Stimulated activated naive CD4-positive, alpha-beta T cell (primary cell): ENCODE results near the gene TRPV4.
A peak's percentile ranks its signal among the peaks of the same experiment; 100 is the strongest.
"Not testable (repeated sequence)": the region's sequence is repeated elsewhere in the genome, so short reads cannot be mapped to it uniquely, and the experiment has no call there.

Source experiments
- DNase-seq, 6 experiments: peaks; one replicate each; lab custom pipeline; 2025; lab: John Stamatoyannopoulos, UW

TRPV4 gene

GRCh38 chr12:109833307-109834189, at the start of gene TRPV4:
Gene TRPV4 (minus strand): TSS chr12:109833398. CDS start chr12:109814796, 18,602 bp downstream.
- DNase-seq: no peak

- DNase-seq: no peak
Observed at GRCh38 chr12:109881752-109882151, 48.6 kb upstream of the TRPV4 start.

DNA sequence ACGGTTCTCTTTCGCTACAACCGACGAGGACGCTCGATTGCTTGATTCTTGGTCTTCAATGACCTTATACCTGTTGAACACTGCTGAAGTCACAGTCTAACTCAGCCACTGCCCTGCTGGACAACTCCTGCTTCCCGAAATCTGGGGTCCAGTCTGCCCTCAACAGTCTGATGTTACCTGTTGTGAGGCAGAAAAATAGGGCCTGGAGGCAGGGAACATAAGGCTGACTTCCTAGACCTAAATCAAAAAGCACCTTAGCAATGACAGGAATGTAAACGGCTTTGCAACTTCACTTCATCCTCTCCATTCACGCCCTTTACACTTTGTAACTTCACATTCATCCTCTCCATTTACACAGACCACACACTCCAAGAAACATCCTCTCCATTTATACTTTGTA, 47.7 kb upstream of the TRPV4 start:
- no peak for DNase-seq

- DNase-seq: peak; percentile 81 to 94 (median 86)
Observed at GRCh38 chr12:109880043-109880931, 47.1 kb upstream of the TRPV4 start, which contains the start of gene GLTP. Gene GLTP (minus strand): TSS chr12:109880541. CDS start chr12:109880374, 167 bp downstream.

DNA sequence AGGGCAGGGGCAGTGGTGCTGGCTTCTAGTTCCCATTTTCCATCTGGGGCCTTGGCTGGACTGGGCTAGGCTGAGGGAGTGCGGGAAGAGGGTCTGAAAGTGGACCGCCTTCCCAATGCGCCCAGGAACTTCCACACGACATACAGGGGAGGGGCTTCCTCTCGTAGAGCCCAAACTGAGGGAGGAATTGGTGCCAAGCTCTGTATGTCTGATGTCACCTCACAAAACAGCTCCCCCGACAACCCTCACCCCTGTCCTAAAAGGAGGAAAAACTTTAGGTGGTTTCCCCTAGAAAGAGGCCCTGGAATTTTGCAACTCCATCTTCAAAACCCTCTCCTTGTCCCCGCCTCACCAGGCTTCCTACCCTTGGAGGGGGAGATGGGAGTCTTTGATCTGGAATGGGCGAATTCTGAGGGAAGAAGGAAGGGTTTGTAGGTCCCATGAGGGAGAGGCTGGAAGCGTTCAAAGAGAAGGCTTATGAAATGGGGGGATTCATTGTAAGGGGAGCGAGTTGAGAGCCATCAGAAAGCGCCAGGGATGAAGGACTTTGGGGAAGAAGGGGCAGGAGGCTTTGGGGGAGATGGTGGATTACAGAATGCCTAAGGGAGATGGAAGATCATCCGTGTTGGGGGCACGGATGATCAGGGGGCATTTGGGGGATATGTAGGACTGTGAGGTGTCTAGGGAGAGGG, 46.3 kb upstream of the TRPV4 start:
- DNase-seq: peak in 3 of 6 experiments; percentile 3 to 25 (median 5)

- DNase-seq: no peak
Observed at GRCh38 chr12:109878749-109879148, 45.6 kb upstream of the TRPV4 start.

- DNase-seq: no peak
Observed at GRCh38 chr12:109878247-109878625, 45.0 kb upstream of the TRPV4 start.

- DNase-seq: no peak
Observed at GRCh38 chr12:109877504-109878246, 44.5 kb upstream of the TRPV4 start.

- no peak for DNase-seq
Observed at GRCh38 chr12:109876406-109876805, 43.2 kb upstream of the TRPV4 start.

GRCh38 chr12:109875572-109876131, 42.5 kb upstream of the TRPV4 start:
- no peak for DNase-seq

- DNase-seq: no peak
Observed at GRCh38 chr12:109873653-109874052, 40.5 kb upstream of the TRPV4 start.

DNA sequence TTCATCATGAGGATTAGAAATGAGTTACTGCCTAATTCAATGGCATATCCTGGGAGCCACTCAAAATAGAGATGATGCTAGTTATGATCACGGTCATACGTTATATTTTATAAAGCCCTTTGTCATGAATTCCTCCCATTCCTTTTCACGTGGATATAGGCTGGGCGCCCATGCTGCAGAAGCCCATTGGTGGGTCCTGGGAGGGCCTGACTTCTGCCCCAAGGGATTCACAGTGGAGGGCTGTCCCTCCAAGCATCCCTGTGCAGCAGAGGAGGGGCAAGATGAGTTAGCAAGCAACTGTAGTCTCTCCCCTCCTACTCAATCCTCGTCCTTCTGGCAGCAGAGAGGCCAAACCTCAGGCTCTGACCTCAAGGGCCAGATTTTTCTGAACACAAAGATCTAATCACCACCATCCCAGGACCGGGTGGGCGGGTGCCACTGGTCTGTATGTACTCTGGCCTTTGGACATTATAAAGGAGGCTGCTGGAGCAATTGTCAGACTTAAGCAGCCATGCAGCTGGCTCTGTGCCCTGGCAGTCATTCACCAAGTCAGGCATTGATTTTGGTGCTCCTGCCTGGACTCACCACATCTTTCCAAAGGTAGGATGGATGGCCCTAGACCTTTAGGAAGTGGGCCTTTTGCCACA, 38.6 kb upstream of the TRPV4 start:
- no peak for DNase-seq

DNA sequence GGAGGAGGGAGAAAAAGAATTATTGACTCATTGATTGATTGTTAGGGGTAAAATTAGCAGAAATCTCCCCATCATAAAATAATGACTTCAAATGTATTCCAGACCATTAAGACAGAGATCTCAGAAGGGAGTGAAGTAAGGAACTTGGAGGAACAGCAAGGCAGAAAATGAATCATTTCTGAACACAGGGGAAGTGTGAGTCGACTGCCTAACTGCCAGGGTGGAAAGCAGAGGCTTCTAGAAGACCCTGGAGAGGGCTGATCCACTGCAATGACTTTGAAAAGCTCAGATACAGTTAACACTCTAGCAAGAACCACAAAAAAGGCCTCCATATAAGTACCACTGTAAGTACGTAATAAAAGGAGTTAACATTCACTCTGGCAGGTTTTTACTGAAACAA, 37.5 kb upstream of the TRPV4 start:
- no peak for DNase-seq

DNA sequence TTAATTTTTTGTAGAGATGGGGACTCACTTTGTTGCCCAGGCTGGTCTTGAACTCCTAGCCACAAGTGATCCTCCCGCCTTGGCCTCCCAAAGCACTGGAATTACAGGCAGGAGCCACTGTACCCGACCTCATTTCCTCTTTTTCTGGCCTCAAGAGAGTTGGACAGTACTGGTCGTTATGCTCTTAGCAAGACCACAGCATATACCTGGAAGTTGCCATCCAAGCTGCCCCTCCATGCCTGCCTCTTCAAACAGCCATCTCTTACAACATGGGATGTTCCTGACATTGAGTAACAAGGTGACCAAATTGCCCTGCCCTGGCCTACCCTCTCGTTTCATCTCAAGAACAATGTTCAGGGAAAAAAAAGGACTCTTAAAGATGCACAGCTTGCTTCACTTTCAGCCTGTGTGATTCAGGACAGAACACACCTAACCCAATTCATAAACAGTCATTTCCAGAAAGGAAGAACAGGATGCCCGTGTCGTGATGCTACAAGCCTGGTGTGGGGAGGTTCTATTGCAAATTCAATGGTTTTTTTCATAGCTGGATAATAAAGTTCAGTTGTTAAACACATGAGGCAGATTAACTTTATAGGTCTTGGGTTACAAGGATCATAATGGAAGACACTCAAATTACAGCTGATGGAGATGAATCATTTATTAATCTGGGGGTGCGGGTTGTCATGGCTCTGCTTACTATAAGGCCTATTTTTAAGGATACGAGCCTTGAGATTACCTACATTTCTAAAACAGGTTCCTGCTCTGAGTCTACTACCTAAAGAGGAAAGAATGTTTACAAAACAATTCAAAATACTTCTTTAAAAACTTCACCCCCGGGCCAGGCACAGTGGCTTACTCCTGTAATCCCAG, 35.2 kb upstream of the TRPV4 start:
- no peak for DNase-seq

GRCh38 chr12:109864916-109865315, 31.7 kb upstream of the TRPV4 start:
- DNase-seq: no peak

DNA sequence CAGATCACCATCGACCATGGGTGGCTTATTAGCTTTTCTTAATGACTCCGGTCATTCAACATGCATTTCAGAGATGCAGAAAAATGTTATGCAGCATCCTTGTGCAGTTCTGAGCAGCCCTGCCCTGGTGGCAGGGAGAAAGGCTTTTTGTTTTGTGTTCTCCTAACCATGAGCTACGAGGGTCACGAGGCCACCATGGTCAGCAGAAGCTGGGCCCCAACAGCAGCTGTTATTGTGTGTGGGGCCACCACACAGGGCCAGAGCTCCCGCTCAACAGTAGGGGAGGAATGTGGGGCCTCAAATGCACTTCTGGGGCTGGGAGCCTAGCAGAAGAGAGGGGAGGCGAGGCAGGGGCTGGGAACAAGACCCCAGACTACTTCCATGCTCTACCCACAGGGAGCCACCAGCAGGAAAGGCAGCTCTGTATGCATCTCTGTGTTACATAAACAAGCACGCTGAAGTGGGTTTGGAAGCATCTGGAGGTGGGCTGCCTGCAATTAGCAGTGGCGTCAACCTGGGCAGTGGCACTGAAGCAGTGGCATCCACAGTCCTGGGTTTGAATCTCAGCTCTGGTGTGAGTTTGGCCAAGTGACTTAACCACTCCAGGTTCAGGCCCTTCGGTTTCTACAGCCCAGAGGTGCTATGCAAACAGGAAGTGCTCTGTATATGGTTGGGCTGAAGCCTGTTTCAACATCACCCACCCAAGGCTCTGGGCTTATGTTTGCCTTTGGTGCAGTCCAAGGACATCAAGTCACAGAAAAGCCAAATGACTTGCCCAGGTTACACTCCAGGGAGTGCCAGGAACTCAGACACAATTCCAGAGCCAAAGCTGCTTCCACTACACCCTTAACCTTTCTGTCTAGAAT, 30.9 kb upstream of the TRPV4 start:
- DNase-seq: no peak

DNA sequence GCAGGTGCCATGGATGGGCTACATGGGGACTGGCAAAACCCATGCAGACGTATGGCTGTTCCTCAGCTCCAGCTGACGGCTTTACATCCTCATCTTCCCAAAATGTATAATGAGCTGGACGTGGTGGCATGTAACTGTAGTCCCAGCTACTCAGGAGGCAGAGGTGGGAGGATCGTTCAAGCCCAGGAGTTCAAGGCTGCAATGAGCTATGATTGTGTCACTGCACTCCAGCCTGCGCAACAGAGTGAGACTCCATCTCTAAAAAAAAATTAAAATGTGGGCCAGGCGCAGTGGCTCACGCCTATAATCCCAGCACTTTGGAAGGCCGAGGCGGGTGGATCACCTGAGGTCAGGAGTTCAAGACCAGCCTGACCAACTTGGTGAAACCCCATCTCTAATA, 29.3 kb upstream of the TRPV4 start:
- not testable (repeated sequence) for DNase-seq

DNA sequence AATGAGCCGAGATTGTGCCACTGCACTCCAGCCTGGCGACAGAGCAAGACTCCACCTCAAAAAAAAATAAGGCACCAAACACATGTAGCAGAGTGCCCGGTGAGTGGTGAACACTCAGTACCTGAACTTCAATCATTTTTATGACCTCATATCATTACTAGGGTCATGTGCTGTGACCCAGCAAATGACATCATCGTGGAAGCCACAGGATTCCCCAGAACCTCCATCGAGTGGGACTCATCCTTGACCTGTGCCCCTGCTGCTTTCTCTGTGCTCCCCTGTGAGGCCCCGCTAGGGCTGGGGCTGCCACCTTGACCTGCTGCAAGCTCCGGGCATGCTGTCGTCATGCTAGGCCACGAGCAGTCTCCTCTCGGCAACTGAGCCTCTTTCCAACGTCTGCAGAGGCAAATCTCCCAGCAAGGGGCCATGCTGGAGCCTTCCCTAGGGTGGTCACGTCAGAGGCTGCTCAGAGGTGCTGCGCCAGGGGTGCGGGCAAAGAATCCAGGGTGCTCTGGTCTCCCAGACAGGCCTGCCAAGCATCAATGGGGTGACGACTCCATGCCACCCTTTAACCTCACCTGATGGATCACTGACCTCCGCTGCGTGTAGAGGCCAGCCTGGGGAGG, 28.6 kb upstream of the TRPV4 start:
- no peak for DNase-seq
